ENCODE data around the gene BTK. TPM values are rescaled to one million over a fixed set of nuclear protein-coding genes. Genes with fewer than 3 reads are reported as not detected.
A peak's percentile ranks its signal among the peaks of the same experiment; 100 is the strongest.

BTK gene
- total and polyA plus RNA-seq, 4 donors: 15.5 to 29.4 (median 21.4) TPM

GRCh38 chrX:101427954-101428353, 42.0 kb upstream of the BTK start:
- Histone ChIP-seq H3K27ac (ENCODE audit: low read depth in 1 of 2, low read length in 1 of 2) (no peak overlapping the region), H3K27me3 (ENCODE audit: control insufficient read depth in 3 of 3, insufficient read depth in 3 of 3, low read length in 2 of 3) (no peaks in the 10 kb centered on the region), H3K4me1 (ENCODE audit: control insufficient read depth in 5 of 5, insufficient read depth in 5 of 5, low read length in 5 of 5) (no peaks in the 10 kb centered on the region), H3K4me3 (no peak overlapping the region), H3K9ac (ENCODE audit: insufficient read depth in 1 of 2, low read length in 2 of 2) (no peak overlapping the region), H3K9me3 (ENCODE audit: control insufficient read depth in 4 of 4, insufficient read depth in 3 of 4, low read length in 3 of 4) (peaks cover 0 to 5% (median 2%) of the 10 kb centered on the region in 4 donors), H3K36me3 (ENCODE audit: control insufficient read depth in 4 of 4, insufficient read depth in 4 of 4, low read length in 4 of 4) (peaks cover 2 to 15% (median 5%) of the 10 kb centered on the region in 4 donors)
- DNase-seq (no peak), ATAC-seq (ENCODE audit: insufficient read depth, low FRiP score) (no peak)
- 96 to 100% methylated on average over 2 of the region's 2 CpGs for WGBS, 2 donors
- TF ChIP-seq, protein P1, sequence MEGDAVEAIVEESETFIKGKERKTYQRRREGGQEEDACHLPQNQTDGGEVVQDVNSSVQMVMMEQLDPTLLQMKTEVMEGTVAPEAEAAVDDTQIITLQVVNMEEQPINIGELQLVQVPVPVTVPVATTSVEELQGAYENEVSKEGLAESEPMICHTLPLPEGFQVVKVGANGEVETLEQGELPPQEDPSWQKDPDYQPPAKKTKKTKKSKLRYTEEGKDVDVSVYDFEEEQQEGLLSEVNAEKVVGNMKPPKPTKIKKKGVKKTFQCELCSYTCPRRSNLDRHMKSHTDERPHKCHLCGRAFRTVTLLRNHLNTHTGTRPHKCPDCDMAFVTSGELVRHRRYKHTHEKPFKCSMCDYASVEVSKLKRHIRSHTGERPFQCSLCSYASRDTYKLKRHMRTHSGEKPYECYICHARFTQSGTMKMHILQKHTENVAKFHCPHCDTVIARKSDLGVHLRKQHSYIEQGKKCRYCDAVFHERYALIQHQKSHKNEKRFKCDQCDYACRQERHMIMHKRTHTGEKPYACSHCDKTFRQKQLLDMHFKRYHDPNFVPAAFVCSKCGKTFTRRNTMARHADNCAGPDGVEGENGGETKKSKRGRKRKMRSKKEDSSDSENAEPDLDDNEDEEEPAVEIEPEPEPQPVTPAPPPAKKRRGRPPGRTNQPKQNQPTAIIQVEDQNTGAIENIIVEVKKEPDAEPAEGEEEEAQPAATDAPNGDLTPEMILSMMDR (IDR thresholded peaks at IDR 0.05; ENCODE audit: control extremely low read depth, extremely low read depth): no peak

GRCh38 chrX:101419489-101419888, 33.5 kb upstream of the BTK start:
- peaks cover 0 to 5% (median 4%) of the 10 kb centered on the region in 3 donors for H3K27me3 ChIP-seq (ENCODE audit: control insufficient read depth in 3 of 3, insufficient read depth in 3 of 3, low read length in 2 of 3)
- peaks cover 0 to 2% (median 0%) of the 10 kb centered on the region in 4 donors for H3K36me3 ChIP-seq (ENCODE audit: control insufficient read depth in 4 of 4, insufficient read depth in 4 of 4, low read length in 4 of 4)
- TF ChIP-seq, protein P1 (IDR thresholded peaks at IDR 0.05; ENCODE audit: control extremely low read depth, extremely low read depth): no peak
- ATAC-seq (ENCODE audit: insufficient read depth, low FRiP score) (no peak), DNase-seq (no peak)
- H3K27ac ChIP-seq (ENCODE audit: low read depth in 1 of 2, low read length in 1 of 2): no peak overlapping the region
- no peak overlapping the region for H3K9ac ChIP-seq (ENCODE audit: insufficient read depth in 1 of 2, low read length in 2 of 2)
- no peaks in the 10 kb centered on the region for H3K4me1 ChIP-seq (ENCODE audit: control insufficient read depth in 5 of 5, insufficient read depth in 5 of 5, low read length in 5 of 5)
- no peaks in the 10 kb centered on the region for H3K9me3 ChIP-seq (ENCODE audit: control insufficient read depth in 4 of 4, insufficient read depth in 3 of 4, low read length in 3 of 4)
- no peak overlapping the region for H3K4me3 ChIP-seq
- 72 to 86% methylated on average over 2 of the region's 2 CpGs for WGBS, 2 donors

DNA sequence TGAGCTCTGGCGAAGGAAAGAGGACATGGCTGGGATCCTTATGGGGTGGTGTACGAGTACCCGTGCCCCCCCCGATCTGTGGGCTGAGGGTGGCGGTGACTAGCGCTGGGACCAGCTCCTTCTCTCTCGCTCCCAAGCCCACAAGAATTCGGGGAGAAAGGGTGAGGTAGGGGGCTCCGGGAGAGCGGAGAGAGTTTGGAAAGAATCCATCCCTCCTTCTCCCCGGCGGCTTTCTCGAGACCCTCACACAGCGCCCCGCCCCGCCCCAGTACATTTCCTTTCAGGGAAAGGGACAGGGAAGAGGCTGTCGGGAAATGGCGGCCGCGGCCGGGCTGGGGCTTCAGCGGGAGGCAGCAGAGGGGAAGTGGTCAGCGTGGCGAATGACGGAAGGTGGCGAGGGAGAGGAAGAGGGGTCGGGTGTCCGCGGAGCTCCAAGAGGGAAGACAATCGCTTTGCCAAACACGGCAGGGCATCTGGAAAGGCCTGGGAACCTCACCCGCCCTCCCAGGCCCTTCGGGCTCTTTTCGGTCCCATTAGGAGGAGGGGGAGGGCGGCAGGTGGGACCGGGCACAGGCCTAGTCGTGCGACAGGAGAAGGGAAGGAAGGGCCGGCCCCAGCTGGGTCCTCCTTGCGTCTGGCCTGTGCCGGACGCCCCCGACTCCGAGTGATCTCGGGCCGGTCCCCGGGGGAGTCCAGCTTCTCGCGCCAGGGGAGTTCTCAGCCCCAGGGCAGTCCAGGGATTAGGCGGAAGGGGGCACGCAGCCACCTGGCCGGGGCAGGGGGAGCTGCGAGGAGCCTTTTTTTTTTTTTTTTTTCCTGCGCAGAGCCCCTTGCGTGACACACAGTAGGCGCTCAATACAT, 32.2 kb upstream of the BTK start:
- Histone ChIP-seq H3K36me3 (ENCODE audit: control insufficient read depth in 4 of 4, insufficient read depth in 4 of 4, low read length in 4 of 4) (peaks cover 0 to 2% (median 0%) of the 10 kb centered on the region in 4 donors), H3K27me3 (ENCODE audit: control insufficient read depth in 3 of 3, insufficient read depth in 3 of 3, low read length in 2 of 3) (peaks cover 0 to 5% (median 4%) of the 10 kb centered on the region in 3 donors), H3K27ac (ENCODE audit: low read depth in 1 of 2, low read length in 1 of 2) (peak overlapping the region; percentile 95 to 97), H3K9ac (ENCODE audit: insufficient read depth in 1 of 2, low read length in 2 of 2) (peak overlapping the region; percentile 82 to 93), H3K9me3 (ENCODE audit: control insufficient read depth in 4 of 4, insufficient read depth in 3 of 4, low read length in 3 of 4) (no peaks in the 10 kb centered on the region), H3K4me3 (peak overlapping the region; percentile 61), H3K4me1 (ENCODE audit: control insufficient read depth in 5 of 5, insufficient read depth in 5 of 5, low read length in 5 of 5) (no peaks in the 10 kb centered on the region)
- ATAC-seq (ENCODE audit: insufficient read depth, low FRiP score) (peak; percentile 71), DNase-seq (peak; percentile 73 to 76 (median 75))
- TF ChIP-seq, protein P1 (IDR thresholded peaks at IDR 0.05; ENCODE audit: control extremely low read depth, extremely low read depth): no peak
- WGBS, 2 donors: 2 to 16% methylated on average over 22 to 56 of the region's 56 CpGs

Data from lung (tissue), 12 donors.